NCI-H1092 treated with DMSO at 0.1 percent for 48 hours (cell line): ENCODE results near the gene FYN.
"Not testable (repeated sequence)": the region's sequence is repeated elsewhere in the genome, so short reads cannot be mapped to it uniquely, and the experiment has no call there.

Experiments
- DNase-seq: peaks from one replicate; lab custom pipeline; 2025; lab: John Stamatoyannopoulos, UW

Gene FYN

GRCh38 chr6:111873178-111874024 lies at the start of gene FYN:
TSS of gene FYN (minus strand) at chr6:111873452. CDS start at chr6:111720051, 153,401 bp downstream.
- peak; percentile 94 for DNase-seq

GRCh38 chr6:111922454-111923297 lies 49.4 kb upstream of the FYN start:
- DNase-seq, result peak; percentile 28

- DNase-seq, result no peak
Observed at GRCh38 chr6:111921103-111921502, 47.9 kb upstream of the FYN start.

DNA sequence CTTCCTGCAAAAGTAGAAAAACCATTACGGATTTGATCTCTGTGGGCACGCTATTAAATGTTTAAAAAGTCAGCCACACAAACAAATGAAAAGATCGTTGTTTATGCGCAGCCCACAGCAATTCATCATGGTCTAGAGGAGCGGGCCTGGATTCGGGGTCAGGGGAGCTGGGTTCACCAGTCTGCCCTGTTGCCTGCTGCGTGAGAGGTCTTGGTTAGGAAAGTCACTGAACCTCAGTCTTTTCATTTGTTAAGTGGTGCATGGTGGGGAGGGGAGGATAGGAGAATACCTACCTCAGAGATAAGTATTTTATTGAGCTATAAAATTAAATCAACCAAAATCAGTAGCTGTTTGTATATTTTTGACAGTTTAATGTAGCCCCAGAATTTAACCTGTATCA lies 47.3 kb upstream of the FYN start:
- DNase-seq, result no peak

DNA sequence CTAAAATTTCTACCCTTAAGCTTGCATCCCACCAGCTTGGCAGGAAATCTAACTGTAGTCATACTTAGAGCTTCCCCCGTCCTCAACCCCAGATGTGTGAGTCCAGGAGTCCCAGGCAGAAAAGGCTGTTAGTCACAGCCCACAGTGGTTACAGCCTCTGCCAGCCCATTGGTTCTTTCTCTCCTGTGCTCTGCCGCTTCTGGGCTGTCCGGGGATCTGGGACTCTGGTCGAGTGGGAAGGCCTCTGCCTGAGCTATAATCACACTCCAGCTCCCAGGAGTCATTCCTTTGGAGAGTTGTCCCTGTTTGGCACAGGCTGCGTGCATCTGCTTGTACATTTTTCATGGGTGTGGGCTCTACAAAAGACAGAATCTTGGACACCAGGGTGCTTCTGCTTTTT lies 45.6 kb upstream of the FYN start:
- no peak for DNase-seq

DNA sequence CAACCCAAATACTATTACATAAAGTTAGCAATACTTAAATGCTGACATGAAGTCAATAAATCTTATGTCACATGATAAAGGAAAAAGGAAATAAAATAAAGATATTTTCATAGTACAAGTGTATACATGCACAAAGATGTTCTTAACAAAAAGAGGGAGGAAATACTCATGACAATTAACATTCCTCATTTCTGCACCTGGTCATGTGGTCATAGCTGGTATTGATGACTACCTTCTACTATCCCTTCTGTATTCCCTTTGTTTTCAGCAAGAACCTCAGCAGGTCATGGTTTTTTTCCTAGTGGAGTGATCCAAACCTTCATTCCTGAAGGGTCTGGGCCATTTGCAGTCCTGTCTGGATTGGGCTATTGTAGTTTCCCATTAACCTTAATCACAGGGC lies 43.5 kb upstream of the FYN start:
- no peak for DNase-seq

DNA sequence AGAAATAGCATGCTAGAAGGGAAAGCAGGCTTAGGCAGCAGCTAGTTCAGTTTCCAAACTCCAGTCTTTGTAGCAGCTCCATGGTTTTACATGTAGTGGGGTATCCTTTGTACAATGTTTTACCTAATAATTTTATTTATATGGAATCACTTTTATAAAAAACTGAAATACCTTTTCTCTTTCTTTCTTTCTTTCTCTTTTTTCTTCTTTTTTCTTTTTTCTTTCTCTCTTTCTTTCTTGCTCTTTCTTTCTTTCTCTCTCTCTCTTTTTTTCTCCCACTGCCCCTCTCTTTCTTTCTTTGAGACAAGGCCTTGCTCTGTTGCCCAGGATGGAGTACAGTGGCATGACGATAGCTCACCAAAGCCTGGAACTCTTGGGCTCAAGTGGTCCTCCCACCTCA lies 41.4 kb upstream of the FYN start:
- DNase-seq, result no peak

GRCh38 chr6:111912904-111913303 lies 39.7 kb upstream of the FYN start:
- DNase-seq, result no peak

- DNase-seq, result no peak
Observed at GRCh38 chr6:111911428-111911827, 38.2 kb upstream of the FYN start.

GRCh38 chr6:111909238-111909637 lies 36.0 kb upstream of the FYN start:
- DNase-seq, result no peak

DNA sequence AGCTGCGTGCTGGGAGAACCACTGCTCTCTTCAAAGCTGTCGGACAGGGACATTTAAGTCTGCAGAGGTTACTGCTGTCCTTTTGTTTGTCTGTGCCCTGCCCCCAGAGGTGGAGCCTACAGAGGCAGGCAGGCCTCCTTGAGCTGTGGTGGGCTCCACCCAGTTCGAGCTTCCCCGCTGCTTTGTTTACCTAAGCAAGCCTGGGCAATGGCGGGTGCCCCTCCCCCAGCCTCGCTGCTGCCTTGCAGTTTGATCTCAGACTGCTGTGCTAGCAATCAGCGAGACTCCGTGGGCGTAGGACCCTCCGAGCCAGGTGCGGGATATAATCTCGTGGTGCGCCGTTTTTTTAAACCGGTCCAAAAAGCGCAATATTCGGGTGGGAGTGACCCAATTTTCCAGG lies 35.1 kb upstream of the FYN start:
- not testable (repeated sequence) for DNase-seq

DNA sequence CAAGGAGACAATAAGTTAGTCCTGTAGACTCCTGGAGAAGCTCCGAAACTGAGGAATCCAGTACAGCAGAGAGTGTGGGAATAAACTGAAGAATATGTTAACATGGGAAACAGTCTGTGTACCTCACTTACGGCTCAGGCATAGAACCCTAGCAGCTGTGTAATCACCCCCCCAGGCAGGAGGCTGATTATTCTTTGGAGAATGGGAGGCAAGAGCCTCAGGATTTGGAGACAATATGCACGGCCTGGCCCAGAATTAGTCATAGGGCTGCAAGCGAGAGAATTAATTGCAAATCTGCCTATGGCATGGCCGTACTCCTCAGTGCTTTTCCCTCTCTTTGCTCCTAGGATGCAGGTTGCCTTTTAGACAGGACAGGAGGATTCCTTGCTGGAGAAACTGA lies 27.5 kb upstream of the FYN start:
- DNase-seq, result no peak

DNA sequence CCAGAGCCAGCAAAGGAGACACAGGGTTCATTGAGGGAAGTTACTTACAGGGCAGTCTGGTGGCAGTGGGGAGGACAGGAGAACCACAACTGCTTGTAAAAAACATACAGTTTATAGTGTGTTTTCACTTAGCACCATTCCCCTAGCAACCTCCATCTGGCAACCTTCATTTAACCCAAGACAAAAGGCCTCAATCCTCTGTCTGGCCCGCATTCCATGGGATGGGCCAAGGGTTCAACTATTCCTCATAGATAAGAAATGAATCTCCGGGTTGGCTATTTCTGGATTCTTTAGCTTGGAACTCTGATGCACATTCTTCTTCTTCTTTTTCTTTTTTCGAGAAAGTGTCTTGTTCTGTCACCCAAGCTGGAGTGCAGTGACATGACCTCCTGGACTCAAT lies 26.3 kb upstream of the FYN start:
- no peak for DNase-seq

- no peak for DNase-seq
Observed at GRCh38 chr6:111898452-111898851, 25.2 kb upstream of the FYN start.

DNA sequence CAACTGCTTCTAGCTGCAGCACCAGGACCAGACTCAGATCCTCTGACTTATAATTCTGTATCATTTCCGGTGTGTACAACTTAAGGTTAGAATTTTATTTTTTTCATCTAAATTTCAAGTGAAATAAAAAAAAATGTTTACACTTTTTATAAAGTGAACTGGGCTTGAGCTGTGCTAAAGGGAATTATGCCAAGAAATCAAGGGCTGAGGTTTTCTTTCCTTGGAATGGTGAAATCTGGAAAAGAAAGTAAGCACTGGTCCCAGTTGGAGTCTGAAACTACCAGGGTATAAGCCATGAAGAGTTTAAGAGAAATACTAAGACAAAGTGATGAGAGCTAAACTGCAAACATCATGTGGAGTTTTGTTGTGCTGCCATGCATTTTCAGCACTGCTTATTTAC lies 21.7 kb upstream of the FYN start:
- no peak for DNase-seq

- DNase-seq, result no peak
Observed at GRCh38 chr6:111894272-111894671, 21.0 kb upstream of the FYN start.

- DNase-seq, result no peak
Observed at GRCh38 chr6:111892431-111892830, 19.2 kb upstream of the FYN start.

DNA sequence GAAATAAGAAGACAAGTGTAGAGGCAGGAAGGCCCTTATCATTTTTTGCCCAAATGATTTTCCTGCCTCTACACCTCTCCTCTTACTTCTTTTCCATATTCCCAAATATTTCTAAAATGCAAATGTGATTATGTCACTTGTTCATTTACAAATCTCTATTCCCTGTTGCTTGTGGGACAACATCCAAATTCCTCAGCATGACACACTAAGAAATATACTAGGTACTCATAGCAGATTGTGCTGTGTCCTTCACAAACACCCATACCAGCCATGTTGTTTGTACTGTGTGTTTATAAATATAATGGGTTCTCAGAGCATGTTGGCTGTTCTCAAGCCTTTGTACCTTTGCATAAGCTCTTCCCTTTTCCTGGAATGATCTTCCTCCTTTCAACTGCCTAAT lies 17.7 kb upstream of the FYN start:
- no peak for DNase-seq

GRCh38 chr6:111888928-111889695 lies 15.9 kb upstream of the FYN start:
- DNase-seq, result peak; percentile 81

DNA sequence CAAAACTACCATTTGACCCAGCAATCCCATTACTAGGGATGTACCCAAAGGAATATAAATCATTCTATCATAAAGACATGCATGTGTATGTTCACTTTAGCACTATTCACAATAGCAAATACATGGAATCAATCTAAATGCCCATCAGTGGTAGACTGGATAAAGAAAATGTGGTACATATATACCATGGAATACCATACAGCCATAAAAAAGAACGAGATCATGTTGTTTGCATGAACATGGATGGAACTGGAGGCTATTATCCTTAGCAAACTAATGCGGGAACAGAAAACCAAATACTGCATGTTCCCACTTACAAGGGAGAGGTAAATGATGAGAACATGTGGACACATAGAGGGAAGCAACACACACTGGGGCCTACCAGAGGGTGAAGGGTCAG lies 13.5 kb upstream of the FYN start:
- not testable (repeated sequence) for DNase-seq

DNA sequence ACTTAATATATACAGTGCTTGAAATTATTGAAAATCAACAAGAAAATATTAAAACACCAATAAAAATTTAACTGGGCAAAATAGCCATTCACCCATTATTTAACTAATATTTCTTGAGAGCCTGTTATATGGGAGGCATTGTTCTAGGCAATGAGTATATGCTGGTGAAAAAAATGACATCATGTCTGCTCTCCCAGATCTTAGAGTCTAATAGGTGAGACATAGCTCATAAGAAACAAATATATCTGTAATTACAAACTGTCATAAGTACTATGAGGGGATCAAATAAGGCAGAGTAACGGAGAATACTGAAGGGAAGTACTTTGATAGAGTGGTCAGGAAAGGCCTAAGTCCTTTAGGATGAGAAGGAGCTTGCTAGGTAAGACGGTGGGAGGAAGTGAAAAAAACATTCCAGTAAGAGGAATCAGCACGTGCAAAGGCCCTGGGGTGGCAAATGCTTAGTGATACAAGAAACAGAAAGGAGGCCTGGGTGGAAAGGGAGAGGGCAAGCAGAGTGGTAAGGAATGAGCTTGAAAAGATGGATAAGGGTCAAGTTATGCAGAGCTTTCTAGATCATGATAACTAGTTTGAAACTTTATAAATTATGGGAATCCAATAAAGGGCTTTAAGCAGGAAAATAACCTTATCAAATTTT lies 12.2 kb upstream of the FYN start:
- DNase-seq, result no peak

DNA sequence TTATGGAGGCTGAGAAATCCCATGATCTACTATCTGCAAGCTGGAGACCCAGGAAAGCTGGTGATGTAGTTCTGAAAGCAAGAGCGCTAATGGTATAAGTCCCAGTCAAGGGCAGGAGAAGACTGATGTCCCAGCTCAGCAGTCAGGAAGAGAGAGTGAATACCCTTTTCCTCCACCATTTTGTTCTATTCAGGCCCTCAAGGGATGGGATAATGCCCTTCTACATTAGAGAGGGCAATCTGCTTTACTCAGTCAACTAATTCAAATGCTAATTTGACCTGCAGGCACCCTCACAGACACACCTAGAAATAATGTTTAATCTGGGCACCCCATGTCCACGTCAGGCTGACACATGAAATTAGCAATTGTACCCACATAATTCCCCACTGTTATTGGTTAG lies 10.8 kb upstream of the FYN start:
- no peak for DNase-seq
